Measurements from ENCODE around the gene YWHAE. TPM values are rescaled to one million over a fixed set of nuclear protein-coding genes. Genes with fewer than 3 reads are reported as not detected.
A peak's percentile ranks its signal among the peaks of the same experiment; 100 is the strongest.
"Not testable (repeated sequence)": the region's sequence is repeated elsewhere in the genome, so short reads cannot be mapped to it uniquely, and the experiment has no call there.

Gene YWHAE
- total RNA-seq, 1 experiment from 2014 or later: 330 TPM

GRCh38 chr17:1420981-1421380, 21.0 kb upstream of the YWHAE start:
- Histone ChIP-seq H3K4me3 (ENCODE audit: insufficient read depth, low read depth, low read length) (no peak overlapping the region), H3K36me3 (replicated peaks; ENCODE audit: control insufficient read depth, insufficient read depth, low read length) (peaks cover 17% of the 10 kb centered on the region), H3K27me3 (ENCODE audit: control insufficient read depth, insufficient read depth, low read length) (no peaks in the 10 kb centered on the region)
- no peak for DNase-seq

GRCh38 chr17:1420163-1420562, 20.1 kb upstream of the YWHAE start:
- Histone ChIP-seq H3K27me3 (ENCODE audit: control insufficient read depth, insufficient read depth, low read length) (no peaks in the 10 kb centered on the region), H3K36me3 (replicated peaks; ENCODE audit: control insufficient read depth, insufficient read depth, low read length) (peaks cover 15% of the 10 kb centered on the region)
- no peak for DNase-seq

GRCh38 chr17:1418476-1418875, 18.5 kb upstream of the YWHAE start:
- not testable (repeated sequence) for H3K27me3 ChIP-seq (ENCODE audit: control insufficient read depth, insufficient read depth, low read length); H3K4me3 ChIP-seq (ENCODE audit: insufficient read depth, low read depth, low read length); DNase-seq
- H3K36me3 ChIP-seq (replicated peaks; ENCODE audit: control insufficient read depth, insufficient read depth, low read length): peaks cover 14% of the 10 kb centered on the region

More at GRCh38 chr17:1420163-1420562, 20.1 kb upstream of the YWHAE start:
- no peak overlapping the region for H3K4me3 ChIP-seq (ENCODE audit: insufficient read depth, low read depth, low read length)

GRCh38 chr17:1416414-1416813, 16.4 kb upstream of the YWHAE start:
- peaks cover 3% of the 10 kb centered on the region; the same call in 1 of the 2 replicates for H3K36me3 ChIP-seq (replicated peaks; ENCODE audit: control insufficient read depth, insufficient read depth, low read length)
- H3K4me3 ChIP-seq (ENCODE audit: insufficient read depth, low read depth, low read length): no peak overlapping the region
- H3K27me3 ChIP-seq (ENCODE audit: control insufficient read depth, insufficient read depth, low read length): no peaks in the 10 kb centered on the region
- DNase-seq: no peak

GRCh38 chr17:1414634-1415033, 14.6 kb upstream of the YWHAE start:
- H3K4me3 ChIP-seq (ENCODE audit: insufficient read depth, low read depth, low read length): no peak overlapping the region
- no peak for DNase-seq
- no peaks in the 10 kb centered on the region for H3K36me3 ChIP-seq (replicated peaks; ENCODE audit: control insufficient read depth, insufficient read depth, low read length)
- no peaks in the 10 kb centered on the region for H3K27me3 ChIP-seq (ENCODE audit: control insufficient read depth, insufficient read depth, low read length)

GRCh38 chr17:1414001-1414574, 14.1 kb upstream of the YWHAE start:
- Histone ChIP-seq H3K4me3 (ENCODE audit: insufficient read depth, low read depth, low read length) (no peak overlapping the region), H3K36me3 (replicated peaks; ENCODE audit: control insufficient read depth, insufficient read depth, low read length) (no peaks in the 10 kb centered on the region), H3K27me3 (ENCODE audit: control insufficient read depth, insufficient read depth, low read length) (no peaks in the 10 kb centered on the region)
- no peak for DNase-seq

GRCh38 chr17:1413281-1413791, 13.3 kb upstream of the YWHAE start:
- no peaks in the 10 kb centered on the region for H3K27me3 ChIP-seq (ENCODE audit: control insufficient read depth, insufficient read depth, low read length)
- no peak for DNase-seq
- no peak overlapping the region for H3K4me3 ChIP-seq (ENCODE audit: insufficient read depth, low read depth, low read length)
- H3K36me3 ChIP-seq (replicated peaks; ENCODE audit: control insufficient read depth, insufficient read depth, low read length): no peaks in the 10 kb centered on the region

- no peak for DNase-seq
- Histone ChIP-seq H3K36me3 (replicated peaks; ENCODE audit: control insufficient read depth, insufficient read depth, low read length) (no peaks in the 10 kb centered on the region), H3K27me3 (ENCODE audit: control insufficient read depth, insufficient read depth, low read length) (no peaks in the 10 kb centered on the region), H3K4me3 (ENCODE audit: insufficient read depth, low read depth, low read length) (no peak overlapping the region)
Measured at GRCh38 chr17:1412185-1413110, 12.4 kb upstream of the YWHAE start.

- Histone ChIP-seq H3K27me3 (ENCODE audit: control insufficient read depth, insufficient read depth, low read length) (no peaks in the 10 kb centered on the region), H3K4me3 (ENCODE audit: insufficient read depth, low read depth, low read length) (no peak overlapping the region), H3K36me3 (replicated peaks; ENCODE audit: control insufficient read depth, insufficient read depth, low read length) (no peaks in the 10 kb centered on the region)
- DNase-seq: no peak
Measured at GRCh38 chr17:1402262-1402586, 2.2 kb upstream of the YWHAE start.

GRCh38 chr17:1398931-1399678, 917 bp downstream of the YWHAE start:
- no peaks in the 10 kb centered on the region for H3K27me3 ChIP-seq (ENCODE audit: control insufficient read depth, insufficient read depth, low read length)
- H3K36me3 ChIP-seq (replicated peaks; ENCODE audit: control insufficient read depth, insufficient read depth, low read length): no peaks in the 10 kb centered on the region
- H3K4me3 ChIP-seq (ENCODE audit: insufficient read depth, low read depth, low read length): peak overlapping the region; percentile 94
- no peak for DNase-seq

GRCh38 chr17:1398028-1398427, 2.0 kb downstream of the YWHAE start:
- no peaks in the 10 kb centered on the region for H3K36me3 ChIP-seq (replicated peaks; ENCODE audit: control insufficient read depth, insufficient read depth, low read length)
- no peak for DNase-seq
- no peaks in the 10 kb centered on the region for H3K27me3 ChIP-seq (ENCODE audit: control insufficient read depth, insufficient read depth, low read length)
- peak overlapping the region; percentile 94; the same call in 1 of the 2 replicates for H3K4me3 ChIP-seq (ENCODE audit: insufficient read depth, low read depth, low read length)

GRCh38 chr17:1395876-1396665, 4.0 kb downstream of the YWHAE start:
- not testable (repeated sequence) for H3K4me3 ChIP-seq (ENCODE audit: insufficient read depth, low read depth, low read length); H3K27me3 ChIP-seq (ENCODE audit: control insufficient read depth, insufficient read depth, low read length); DNase-seq; H3K36me3 ChIP-seq (replicated peaks; ENCODE audit: control insufficient read depth, insufficient read depth, low read length)

GRCh38 chr17:1391577-1391976, 8.4 kb downstream of the YWHAE start:
- no peak overlapping the region for H3K4me3 ChIP-seq (ENCODE audit: insufficient read depth, low read depth, low read length)

More at GRCh38 chr17:1391577-1391976, 8.4 kb downstream of the YWHAE start:
- Histone ChIP-seq H3K36me3 (replicated peaks; ENCODE audit: control insufficient read depth, insufficient read depth, low read length) (no peaks in the 10 kb centered on the region), H3K27me3 (ENCODE audit: control insufficient read depth, insufficient read depth, low read length) (no peaks in the 10 kb centered on the region)
- no peak for DNase-seq
